Caco-2 (cell line): Measurements from ENCODE around the gene EVPL. TPM values are rescaled to one million over a fixed set of nuclear protein-coding genes. Genes with fewer than 3 reads are reported as not detected.

Source experiments
- BruUV-seq: library from RNA; stranded (reverse); fragments of 400-500 nt; replicated peaks from 2 replicates; lab custom pipeline; 2021; lab: Mats Ljungman, UMichigan
- CTCF ChIA-PET: fragments of 300-600 bp; sonication (Branson Sonifier 250); formaldehyde crosslinking; loops from one replicate; lab custom pipeline; 2022; ENCODE audit warnings: antibody characterized with exemption; lab: Charles Lee
- POLR2A ChIA-PET: fragments of 300-600 bp; sonication (Branson Sonifier 250); formaldehyde crosslinking; loops from one replicate; lab custom pipeline; 2022; ENCODE audit warnings: antibody characterized with exemption; lab: Charles Lee
- DNase-seq, 2 experiments: peaks; one replicate each; pipeline versions ENCODE4 v3.0.0 to v3.0.0-alpha.2; 2020 to 2022
- H3K27me3 ChIP-seq: replicated peaks from 2 replicates; pipeline ENCODE4 v1.6.0; 2011; ENCODE audit warnings: low read length; ENCODE audit not compliant: control insufficient read depth, insufficient read depth
- H3K36me3 ChIP-seq: 2 replicates; pipeline ENCODE4 v1.5.1; 2011; ENCODE audit warnings: low read length; ENCODE audit not compliant: control insufficient read depth, insufficient read depth
- H3K4me1 ChIP-seq: fragments of 250-450 bp; sonication (Bioruptor Pico); 2 replicates; pipeline ENCODE4 v1.5.1; 2020; ENCODE audit warnings: mild to moderate bottlenecking
- H3K4me3 ChIP-seq: 2 replicates; pipeline ENCODE4 v1.5.1; 2011; ENCODE audit warnings: low read depth, mild to moderate bottlenecking, control low read depth, low read length
- H3K9me3 ChIP-seq: fragments of 250-450 bp; sonication (Bioruptor Pico); 2 replicates; pipeline ENCODE4 v1.5.1; 2020; ENCODE audit warnings: mild to moderate bottlenecking, moderate library complexity
- H3K27ac Mint-ChIP-seq: one replicate; pipeline ENCODE4 v1.8.0; 2022; ENCODE audit warnings: mixed read lengths; ENCODE audit not compliant: unreplicated experiment
- H3K27me3 Mint-ChIP-seq: one replicate; pipeline ENCODE4 v1.8.0; 2022; ENCODE audit warnings: mixed read lengths; ENCODE audit not compliant: insufficient read depth, unreplicated experiment
- H3K36me3 Mint-ChIP-seq: one replicate; pipeline ENCODE4 v1.8.0; 2022; ENCODE audit warnings: mild to moderate bottlenecking, mixed read lengths; ENCODE audit not compliant: insufficient read depth, unreplicated experiment
- H3K4me1 Mint-ChIP-seq: one replicate; pipeline ENCODE4 v1.8.0; 2022; ENCODE audit warnings: low read depth, mixed read lengths; ENCODE audit not compliant: unreplicated experiment
- H3K4me3 Mint-ChIP-seq: one replicate; pipeline ENCODE4 v1.8.0; 2022; ENCODE audit warnings: mild to moderate bottlenecking, moderate library complexity, mixed read lengths; ENCODE audit not compliant: unreplicated experiment
- H3K9me3 Mint-ChIP-seq: one replicate; pipeline ENCODE4 v1.8.0; 2022; ENCODE audit warnings: mixed read lengths; ENCODE audit not compliant: unreplicated experiment
- intact Hi-C: fragments of 100-400 bp; cut with micrococcal nuclease; formaldehyde crosslinking; loops from one replicate; pipeline ENCODE4 v1.10.0; 2022; ENCODE audit not compliant: unreplicated experiment
- total RNA-seq: library from RNA; stranded (reverse); gene quantifications from 2 replicates; pipeline ENCODE4 v1.2.3, GENCODE V29; 2022
- TF ChIP-seq, protein P1 (sequence below), 2 experiments: fragments of 200-600 bp in 1 of 2; IDR thresholded peaks; 1 replicate in 1 of 2; 2 replicates in 1 of 2; pipeline versions ENCODE4 v1.5.1 to v1.8.0; 2011 to 2022; ENCODE audit warnings: antibody characterized with exemption in 1 of 2, control low read depth in 1 of 2, inconsistent platforms in 1 of 2, low read depth in 1 of 2, low read length in 1 of 2, mild to moderate bottlenecking in 1 of 2, moderate library complexity in 1 of 2; ENCODE audit not compliant: insufficient read depth in 1 of 2, severe bottlenecking in 1 of 2, unreplicated experiment in 1 of 2

Gene EVPL
- total RNA-seq, 1 experiment from 2014 or later = 0.16 TPM

DNA sequence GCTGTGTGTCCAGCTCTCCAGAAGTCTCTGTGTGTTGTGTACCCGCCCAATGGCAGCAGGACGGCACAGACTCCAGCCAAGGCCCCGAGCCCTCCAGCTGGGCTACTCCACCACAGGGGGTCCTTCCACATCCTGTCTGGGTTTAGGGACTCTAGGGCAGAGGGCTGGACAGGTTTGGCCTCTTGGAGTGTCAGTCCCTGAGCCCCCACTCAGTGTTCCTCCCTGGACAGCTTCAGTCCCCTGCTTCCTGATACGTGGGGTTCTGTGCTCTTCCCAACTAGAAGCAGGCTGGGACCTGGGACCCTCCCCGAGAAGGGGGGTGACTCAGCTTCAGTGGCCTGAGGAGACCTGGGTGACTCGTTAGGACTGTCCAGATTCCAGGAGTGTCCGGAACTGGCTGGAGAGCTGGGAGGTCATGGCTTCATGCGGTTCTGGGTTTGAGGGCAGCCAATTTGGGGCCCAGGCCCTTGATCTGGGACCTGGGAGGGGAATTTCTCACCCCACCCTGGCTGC lies 22.3 kb downstream of the EVPL start:
- no peak for DNase-seq
- CTCF ChIA-PET = interaction anchor here (0.6 to 2.6 kb wide), 10 partner anchors 9 to 275 kb away, joined by 3 to 16 read pairs (median 6); partner anchors contain the start of genes ACOX1, FBF1, MRPL38 and TEN1
- no TSS peak for BruUV-seq
- POLR2A ChIA-PET = interaction anchor here (1.7 kb wide), 1 partner anchor 64 kb away, joined by 6 read pairs; the partner anchor contains the start of gene FBF1
- Histone ChIP-seq H3K27me3 (no peaks in the 10 kb centered on the region), H3K36me3 (peaks cover 1% of the 10 kb centered on the region; the same call in 1 of the 2 replicates), H3K4me3 (no peak overlapping the region), H3K4me1 (peaks cover 17% of the 10 kb centered on the region), H3K9me3 (no peaks in the 10 kb centered on the region)
- Mint-ChIP-seq H3K4me1 (peaks cover 10% of the 10 kb centered on the region), H3K4me3 (no peak overlapping the region), H3K27me3 (no peaks in the 10 kb centered on the region), H3K9me3 (peaks cover 5% of the 10 kb centered on the region), H3K27ac (peak overlapping the region; percentile 30), H3K36me3 (peaks cover 9% of the 10 kb centered on the region)
- intact Hi-C loops = loop anchor here (1.0 to 2.0 kb wide), 2 partner anchors 64 to 100 kb away; partner anchors contain the start of gene FBF1
- TF ChIP-seq, protein P1, sequence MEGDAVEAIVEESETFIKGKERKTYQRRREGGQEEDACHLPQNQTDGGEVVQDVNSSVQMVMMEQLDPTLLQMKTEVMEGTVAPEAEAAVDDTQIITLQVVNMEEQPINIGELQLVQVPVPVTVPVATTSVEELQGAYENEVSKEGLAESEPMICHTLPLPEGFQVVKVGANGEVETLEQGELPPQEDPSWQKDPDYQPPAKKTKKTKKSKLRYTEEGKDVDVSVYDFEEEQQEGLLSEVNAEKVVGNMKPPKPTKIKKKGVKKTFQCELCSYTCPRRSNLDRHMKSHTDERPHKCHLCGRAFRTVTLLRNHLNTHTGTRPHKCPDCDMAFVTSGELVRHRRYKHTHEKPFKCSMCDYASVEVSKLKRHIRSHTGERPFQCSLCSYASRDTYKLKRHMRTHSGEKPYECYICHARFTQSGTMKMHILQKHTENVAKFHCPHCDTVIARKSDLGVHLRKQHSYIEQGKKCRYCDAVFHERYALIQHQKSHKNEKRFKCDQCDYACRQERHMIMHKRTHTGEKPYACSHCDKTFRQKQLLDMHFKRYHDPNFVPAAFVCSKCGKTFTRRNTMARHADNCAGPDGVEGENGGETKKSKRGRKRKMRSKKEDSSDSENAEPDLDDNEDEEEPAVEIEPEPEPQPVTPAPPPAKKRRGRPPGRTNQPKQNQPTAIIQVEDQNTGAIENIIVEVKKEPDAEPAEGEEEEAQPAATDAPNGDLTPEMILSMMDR (IDR thresholded peaks at IDR 0.05; ENCODE audit: insufficient read depth in 1 of 2, low read depth in 1 of 2, low read length in 1 of 2, severe bottlenecking in 1 of 2, unreplicated experiment in 1 of 2) = no peak

- intact Hi-C loops = loop anchor here (1.0 to 2.0 kb wide), 2 partner anchors 25 to 63 kb away; partner anchors contain the start of genes ACOX1, FBF1 and TEN1
- Mint-ChIP-seq H3K36me3 (peaks cover 10% of the 10 kb centered on the region), H3K4me3 (no peak overlapping the region), H3K27ac (peak overlapping the region; percentile 71), H3K9me3 (no peaks in the 10 kb centered on the region), H3K27me3 (no peaks in the 10 kb centered on the region), H3K4me1 (peaks cover 10% of the 10 kb centered on the region)
- DNase-seq = no peak
- ChIA-PET POLR2A (interaction anchor here (1.1 to 1.7 kb wide), 2 partner anchors 63 to 107 kb away, joined by 4 to 6 read pairs; partner anchors contain the start of genes FBF1 and TRIM65), CTCF (interaction anchor here (0.6 to 3.4 kb wide), 9 partner anchors 9 to 276 kb away, joined by 3 to 19 read pairs (median 5); partner anchors contain the start of genes ACOX1, FBF1, MRPL38 and TEN1)
- Histone ChIP-seq H3K9me3 (no peaks in the 10 kb centered on the region), H3K4me1 (peaks cover 19% of the 10 kb centered on the region), H3K4me3 (no peak overlapping the region), H3K36me3 (peaks cover 1% of the 10 kb centered on the region; the same call in 1 of the 2 replicates), H3K27me3 (no peaks in the 10 kb centered on the region)
- TF ChIP-seq, protein P1 (IDR thresholded peaks at IDR 0.05; ENCODE audit: insufficient read depth in 1 of 2, low read depth in 1 of 2, low read length in 1 of 2, severe bottlenecking in 1 of 2, unreplicated experiment in 1 of 2) = no peak
- no TSS peak for BruUV-seq
Measured at GRCh38 chr17:76003915-76004314, 23.2 kb downstream of the EVPL start.

DNA sequence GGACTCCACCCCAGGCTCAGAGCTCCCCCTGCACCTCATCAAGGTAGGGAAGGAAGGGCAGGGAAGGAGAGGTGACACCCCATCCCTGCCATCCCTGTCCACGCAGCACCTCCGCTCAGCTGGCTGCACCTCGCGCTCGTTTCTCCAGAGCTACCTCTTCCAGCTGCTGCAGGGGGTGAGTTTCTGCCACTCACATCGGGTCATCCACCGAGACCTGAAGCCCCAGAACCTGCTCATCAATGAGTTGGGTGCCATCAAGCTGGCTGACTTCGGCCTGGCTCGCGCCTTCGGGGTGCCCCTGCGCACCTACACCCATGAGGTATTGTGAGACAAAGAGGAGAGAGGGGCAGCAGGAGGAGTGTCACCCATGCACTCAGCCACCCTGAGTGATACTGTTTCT lies 25.0 kb downstream of the EVPL start:
- H3K4me1 Mint-ChIP-seq = peaks cover 18% of the 10 kb centered on the region
- no peaks in the 10 kb centered on the region for H3K27me3 Mint-ChIP-seq
- H3K9me3 Mint-ChIP-seq = no peaks in the 10 kb centered on the region
- Histone ChIP-seq H3K4me1 (peaks cover 37% of the 10 kb centered on the region), H3K4me3 (no peak overlapping the region), H3K27me3 (no peaks in the 10 kb centered on the region), H3K36me3 (peaks cover 1% of the 10 kb centered on the region; the same call in 1 of the 2 replicates), H3K9me3 (no peaks in the 10 kb centered on the region)
- POLR2A ChIA-PET = no interaction called here
- CTCF ChIA-PET = interaction anchor here (0.5 to 3.4 kb wide), 6 partner anchors 10 to 97 kb away, joined by 3 to 19 read pairs (median 7); partner anchors contain the start of genes ACOX1, FBF1, MRPL38 and TEN1
- intact Hi-C loops = no loop called here
- H3K36me3 Mint-ChIP-seq = peaks cover 10% of the 10 kb centered on the region
- no TSS peak for BruUV-seq
- peak overlapping the region; percentile 57 for H3K27ac Mint-ChIP-seq
- no peak overlapping the region for H3K4me3 Mint-ChIP-seq
- no peak for DNase-seq
- TF ChIP-seq, protein P1 (IDR thresholded peaks at IDR 0.05; ENCODE audit: insufficient read depth in 1 of 2, low read depth in 1 of 2, low read length in 1 of 2, severe bottlenecking in 1 of 2, unreplicated experiment in 1 of 2) = no peak
